Measurements from ENCODE around the gene FUT8. TPM values are rescaled to one million over a fixed set of nuclear protein-coding genes. Genes with fewer than 3 reads are reported as not detected.
A peak's percentile ranks its signal among the peaks of the same experiment; 100 is the strongest.

FUT8 gene
- total and polyA plus RNA-seq, 2 experiments from 2014 or later = 26.6 to 67.5 TPM

GRCh38 chr14:65791191-65791981 lies 378.9 kb downstream of the FUT8 start:
- H3K4me3 ChIP-seq = no peak overlapping the region
- H3K27ac ChIP-seq = no peak overlapping the region
- H2AFZ ChIP-seq = no peak overlapping the region
- no peaks in the 10 kb centered on the region for H3K27me3 ChIP-seq
- no peaks in the 10 kb centered on the region for H4K20me1 ChIP-seq (ENCODE audit: insufficient read depth, poor library complexity, severe bottlenecking)
- WGBS (ENCODE audit: low lambda C conversion rate, missing lambda C conversion rate) = 83% methylated on average over 14 of the region's 14 CpGs
- no peaks in the 10 kb centered on the region for H3K36me3 ChIP-seq (replicated peaks; ENCODE audit: insufficient read depth, low read depth)
- H3K4me2 ChIP-seq = no peak overlapping the region
- no peak for DNase-seq (ENCODE audit: low spot score)
- H3K79me2 ChIP-seq = no peaks in the 10 kb centered on the region
- H3K9me3 ChIP-seq (ENCODE audit: low read depth) = no peaks in the 10 kb centered on the region
- peaks cover 6% of the 10 kb centered on the region for H3K4me1 ChIP-seq (ENCODE audit: insufficient read depth)
- TF ChIP-seq EZH2phosphoT487 (IDR thresholded peaks at IDR 0.05; ENCODE audit: low read depth, severe bottlenecking, unreplicated experiment) (no peak), CTCF (IDR thresholded peaks at IDR 0.05; ENCODE audit: poor library complexity) (no peak), EZH2 (IDR thresholded peaks at IDR 0.05; ENCODE audit: borderline replicate concordance) (no peak)
- H3K9me2 ChIP-seq (replicated peaks; ENCODE audit: insufficient read depth) = no peaks in the 10 kb centered on the region

- Histone ChIP-seq H3K36me3 (replicated peaks; ENCODE audit: insufficient read depth, low read depth) (no peaks in the 10 kb centered on the region), H3K4me2 (no peak overlapping the region), H2AFZ (no peak overlapping the region), H3K4me3 (no peak overlapping the region), H3K9me3 (ENCODE audit: low read depth) (no peaks in the 10 kb centered on the region), H3K27ac (no peak overlapping the region), H3K9me2 (replicated peaks; ENCODE audit: insufficient read depth) (no peaks in the 10 kb centered on the region), H3K4me1 (ENCODE audit: insufficient read depth) (peaks cover 6% of the 10 kb centered on the region), H4K20me1 (ENCODE audit: insufficient read depth, poor library complexity, severe bottlenecking) (no peaks in the 10 kb centered on the region), H3K79me2 (no peaks in the 10 kb centered on the region), H3K27me3 (no peaks in the 10 kb centered on the region)
- WGBS (ENCODE audit: low lambda C conversion rate, missing lambda C conversion rate) = 62% methylated on average over 9 of the region's 9 CpGs
- TF ChIP-seq EZH2phosphoT487 (IDR thresholded peaks at IDR 0.05; ENCODE audit: low read depth, severe bottlenecking, unreplicated experiment) = no peak
- no peak for TF ChIP-seq CTCF (IDR thresholded peaks at IDR 0.05; ENCODE audit: poor library complexity)
- TF ChIP-seq EZH2 (IDR thresholded peaks at IDR 0.05; ENCODE audit: borderline replicate concordance) = no peak
- peak; percentile 28 for DNase-seq (ENCODE audit: low spot score)
Measured at GRCh38 chr14:65792208-65792905, 379.8 kb downstream of the FUT8 start.

MicroRNAs within 50 kb of the gene (microRNA counts, 767-probe panel; counts per million panel counts)
- microRNA hsa-miR-625-5p = not detected

Small RNA genes lying within 50 kb of the gene (microRNA-seq; reads per million reads assigned to microRNA genes)
- 4.5 reads per million, percentile 5 among the genes with 10 or more reads in this experiment for gene MIR625

Small RNA genes lying within 50 kb of the gene (small RNA-seq; reads per million reads assigned to genes)
- gene MIR625 = not detected

Data from hepatocyte (in vitro differentiated cells).